Measurements from ENCODE around the gene GRM1.

The GRM1 gene

GRCh38 chr6:146028851-146029572 lies at the start of gene GRM1:
Gene GRM1 (plus strand): TSS chr6:146029062. CDS start chr6:146029518, 456 bp downstream.
- no peak for DNase-seq

GRCh38 chr6:146009338-146009737 lies 19.5 kb upstream of the GRM1 start:
- DNase-seq = no peak

GRCh38 chr6:146014233-146014632 lies 14.6 kb upstream of the GRM1 start:
- no peak for DNase-seq

DNA sequence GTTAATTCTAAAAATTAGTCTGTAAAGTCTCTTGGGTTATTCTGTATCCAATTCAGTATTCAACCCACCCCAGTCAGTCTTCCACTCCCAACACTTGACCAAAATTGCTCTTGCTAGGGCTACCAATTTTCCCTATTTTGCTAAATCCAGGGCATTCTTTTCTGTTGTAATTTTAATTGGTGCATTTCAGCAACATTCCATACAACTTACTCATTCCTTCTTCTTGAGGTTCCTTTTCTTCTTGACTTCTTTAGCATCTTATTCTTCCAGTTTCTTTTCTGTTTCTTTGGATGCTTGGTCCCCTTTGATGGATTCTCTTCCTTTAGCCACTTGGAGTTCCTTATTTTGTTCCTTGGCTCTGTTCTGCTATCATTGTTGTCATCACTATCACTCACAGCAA lies 11.2 kb upstream of the GRM1 start:
- DNase-seq = no peak

DNA sequence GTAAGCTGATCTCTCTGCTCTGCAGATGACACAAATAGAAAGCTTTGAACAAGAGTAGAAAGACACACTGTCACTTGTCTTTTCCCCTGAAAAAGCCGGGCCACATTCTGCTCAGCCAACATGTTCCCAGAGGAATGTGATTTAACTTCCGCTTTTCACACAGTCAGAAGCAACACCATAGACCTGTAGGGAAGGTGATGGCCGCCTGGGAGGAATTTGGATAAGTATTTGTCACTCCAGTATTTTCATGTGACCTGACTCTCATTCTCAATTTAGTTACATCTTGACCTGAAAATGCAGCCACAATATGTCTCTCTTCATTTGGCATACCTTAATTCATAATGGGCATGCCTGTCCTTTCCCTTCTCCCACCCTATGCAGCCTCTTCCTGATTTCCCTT lies 2.0 kb upstream of the GRM1 start:
- DNase-seq = no peak

GRCh38 chr6:146027586-146028251 lies 1.1 kb upstream of the GRM1 start:
- DNase-seq = no peak

DNA sequence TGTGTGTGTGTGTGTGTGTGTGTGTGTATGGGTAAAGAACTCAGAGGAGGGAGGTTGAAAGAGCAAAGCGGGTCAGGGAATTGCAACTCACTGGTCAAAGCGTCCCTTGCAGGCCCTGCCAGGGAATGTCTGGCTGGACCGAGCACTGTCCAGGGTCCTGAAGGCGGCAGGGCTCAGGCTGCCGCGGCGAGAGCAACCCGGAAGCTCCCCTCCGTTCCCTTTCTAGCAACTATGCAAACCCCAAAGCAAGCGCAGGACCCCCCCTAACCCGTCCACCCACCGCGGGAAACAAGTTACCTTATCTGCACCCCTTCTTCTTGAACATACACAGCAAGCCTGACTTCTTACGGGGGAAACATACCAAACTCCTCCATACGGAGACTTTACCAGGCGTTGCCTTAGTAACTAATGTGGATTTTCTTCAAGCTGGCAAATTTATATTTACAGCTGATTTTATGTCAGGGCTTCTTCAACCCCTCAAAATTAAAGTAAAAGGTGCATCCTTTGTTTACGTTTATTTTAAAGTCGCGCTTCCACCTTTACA lies 538 bp upstream of the GRM1 start:
- DNase-seq = peak; percentile 62

DNA sequence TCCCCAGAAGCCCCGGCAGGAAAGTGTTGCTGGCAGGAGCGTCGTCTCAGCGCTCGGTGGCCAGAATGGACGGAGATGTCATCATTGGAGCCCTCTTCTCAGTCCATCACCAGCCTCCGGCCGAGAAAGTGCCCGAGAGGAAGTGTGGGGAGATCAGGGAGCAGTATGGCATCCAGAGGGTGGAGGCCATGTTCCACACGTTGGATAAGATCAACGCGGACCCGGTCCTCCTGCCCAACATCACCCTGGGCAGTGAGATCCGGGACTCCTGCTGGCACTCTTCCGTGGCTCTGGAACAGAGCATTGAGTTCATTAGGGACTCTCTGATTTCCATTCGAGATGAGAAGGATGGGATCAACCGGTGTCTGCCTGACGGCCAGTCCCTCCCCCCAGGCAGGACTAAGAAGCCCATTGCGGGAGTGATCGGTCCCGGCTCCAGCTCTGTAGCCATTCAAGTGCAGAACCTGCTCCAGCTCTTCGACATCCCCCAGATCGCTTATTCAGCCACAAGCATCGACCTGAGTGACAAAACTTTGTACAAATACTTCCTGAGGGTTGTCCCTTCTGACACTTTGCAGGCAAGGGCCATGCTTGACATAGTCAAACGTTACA lies 817 bp downstream of the GRM1 start:
- DNase-seq = no peak

GRCh38 chr6:146032387-146032786 lies 3.5 kb downstream of the GRM1 start:
- DNase-seq = no peak

GRCh38 chr6:146040360-146040759 lies 11.5 kb downstream of the GRM1 start:
- DNase-seq = no peak

DNA sequence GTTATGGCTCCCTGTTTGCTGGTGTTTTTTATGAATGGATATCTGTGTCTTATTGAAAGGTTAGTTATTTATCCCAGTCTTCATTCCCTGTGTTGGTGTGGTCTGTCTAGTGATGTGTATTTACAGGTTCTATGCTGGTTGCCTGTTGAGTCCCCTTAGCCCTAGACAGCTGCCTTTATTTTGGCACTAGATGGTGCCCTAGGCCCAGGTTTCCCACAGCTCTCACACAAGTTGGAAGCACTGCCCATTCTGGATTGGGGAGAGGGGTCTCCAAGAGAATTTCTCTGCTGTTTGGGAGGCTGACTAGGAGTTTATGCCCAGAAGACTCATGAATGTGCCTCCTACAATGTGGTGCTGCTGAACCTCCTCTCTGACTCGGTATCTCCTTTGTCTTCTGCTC lies 12.4 kb downstream of the GRM1 start:
- DNase-seq = no peak

- DNase-seq = no peak
Observed at GRCh38 chr6:146047371-146047770, 18.5 kb downstream of the GRM1 start.

- DNase-seq = no peak
Observed at GRCh38 chr6:146050168-146050567, 21.3 kb downstream of the GRM1 start.

DNA sequence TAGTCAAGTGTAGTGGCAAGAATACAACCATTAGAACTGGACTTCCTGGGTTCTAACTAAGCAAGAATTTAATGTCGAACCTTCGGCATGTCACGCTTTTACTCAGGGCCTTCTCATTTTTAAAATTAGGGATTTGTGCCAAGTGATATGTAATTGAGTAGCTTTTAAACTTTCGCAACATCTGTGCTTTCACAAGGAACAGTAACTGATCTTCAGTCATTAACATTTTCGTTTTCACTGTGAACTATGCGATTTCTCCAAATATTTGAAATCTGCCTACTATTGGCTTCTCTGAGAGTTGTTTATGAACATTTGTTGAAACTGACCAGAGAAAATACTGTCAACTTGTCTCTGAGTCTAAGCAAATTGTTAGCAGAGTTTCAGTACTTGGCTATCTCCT lies 27.6 kb downstream of the GRM1 start:
- DNase-seq = no peak

- DNase-seq = no peak
Observed at GRCh38 chr6:146065690-146066089, 36.8 kb downstream of the GRM1 start.

DNA sequence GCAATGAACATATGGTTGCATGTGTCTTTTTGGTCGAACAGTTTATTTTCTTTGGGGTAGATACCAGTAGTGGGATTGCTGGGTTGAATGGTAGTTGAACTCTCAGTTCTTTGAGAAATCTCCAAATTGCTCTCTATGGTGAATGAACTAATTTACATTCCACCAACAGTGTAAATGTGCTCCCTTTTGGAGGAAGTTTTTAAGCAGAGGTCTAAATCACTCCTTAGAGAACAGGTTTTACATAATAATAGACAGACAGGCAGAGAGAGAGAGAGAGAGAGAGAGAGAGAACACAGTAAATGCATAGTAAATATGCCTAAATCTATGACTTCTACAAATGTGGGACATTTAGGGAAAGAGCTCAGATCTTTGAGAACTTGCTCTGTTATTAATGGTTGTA lies 37.6 kb downstream of the GRM1 start:
- DNase-seq = no peak

GRCh38 chr6:146071781-146072180 lies 42.9 kb downstream of the GRM1 start:
- DNase-seq = no peak

DNA sequence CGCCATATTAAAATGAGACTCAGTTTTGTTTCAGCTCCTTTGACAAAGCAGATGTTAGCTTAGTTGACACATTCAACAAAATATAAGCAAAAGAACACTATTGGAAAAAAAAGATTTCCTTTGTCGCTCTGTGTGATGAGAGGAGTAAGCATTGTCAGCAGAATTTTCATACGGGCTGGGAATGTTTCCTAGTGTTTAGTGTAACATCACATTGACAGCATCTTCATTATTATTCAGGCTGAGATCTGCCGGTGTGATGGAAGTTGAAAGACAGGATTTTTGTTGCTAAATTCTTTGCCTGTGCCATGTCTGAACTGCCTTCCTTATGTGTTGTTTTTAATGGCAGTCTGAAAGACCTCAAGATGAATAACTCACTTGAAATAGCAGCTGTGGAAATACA lies 49.1 kb downstream of the GRM1 start:
- DNase-seq = no peak

DNA sequence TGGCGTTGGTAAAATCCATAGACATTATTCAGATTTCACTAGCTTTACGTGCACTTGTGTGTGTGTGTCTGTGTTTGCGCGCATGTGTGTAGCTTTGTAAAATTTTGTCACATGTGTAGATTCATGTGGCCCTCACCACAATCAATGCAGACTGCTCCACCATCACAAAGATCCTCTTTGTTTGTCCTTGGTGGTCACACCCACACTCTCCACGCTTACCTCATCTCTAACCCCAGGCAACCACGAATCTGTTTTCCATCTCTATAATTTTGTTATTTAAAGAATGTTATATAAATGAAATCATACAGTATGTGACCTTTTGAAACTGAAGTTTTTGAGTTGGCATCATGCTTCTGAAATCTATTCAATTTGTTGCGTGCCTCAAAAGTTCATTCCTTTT lies 58.5 kb downstream of the GRM1 start:
- no peak for DNase-seq

GRCh38 chr6:146090474-146090873 lies 61.6 kb downstream of the GRM1 start:
- DNase-seq = no peak

GRCh38 chr6:146092961-146093686 lies 64.3 kb downstream of the GRM1 start:
- no peak for DNase-seq

DNA sequence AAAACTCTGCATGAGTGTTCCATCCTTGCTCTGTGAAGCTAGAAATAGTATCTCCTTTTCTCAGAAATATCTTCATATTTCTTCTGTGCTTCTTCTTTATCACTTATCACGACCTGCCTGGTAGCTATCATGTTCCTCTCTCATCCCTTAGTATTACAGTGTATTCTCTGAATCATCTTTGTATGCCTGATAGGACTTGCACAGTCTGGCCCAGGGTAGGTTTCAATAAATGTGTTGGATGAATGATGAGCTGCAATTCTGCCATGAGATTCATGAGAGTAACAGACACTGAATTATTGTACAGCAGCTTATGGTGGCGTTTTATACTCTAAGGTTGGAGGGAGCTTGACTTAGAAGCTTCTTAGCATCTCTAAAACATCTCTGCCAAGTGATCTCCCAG lies 66.6 kb downstream of the GRM1 start:
- DNase-seq = no peak

GRCh38 chr6:146097586-146097985 lies 68.7 kb downstream of the GRM1 start:
- no peak for DNase-seq
